ENCODE results near the gene RNF227.

RNF227 gene

GRCh38 chr17:7930841-7931631 is 14.9 kb upstream of the RNF227 start:
- DNase-seq (ENCODE audit: low spot score): no peak

GRCh38 chr17:7929158-7930023 is 13.3 kb upstream of the RNF227 start, which contains the start of gene KCNAB3:
Gene KCNAB3, minus strand, starts transcription at chr17:7929856. Its CDS starts 421 bp downstream, at chr17:7929435.
- no peak for DNase-seq (ENCODE audit: low spot score)

- DNase-seq (ENCODE audit: low spot score): no peak
These were observed 11.5 kb upstream of the RNF227 start for GRCh38 chr17:7927596-7927995.

- no peak for DNase-seq (ENCODE audit: low spot score)
These were observed 6.9 kb upstream of the RNF227 start for GRCh38 chr17:7922845-7923628.

GRCh38 chr17:7922269-7922844 is 6.3 kb upstream of the RNF227 start:
- no peak for DNase-seq (ENCODE audit: low spot score)

- no peak for DNase-seq (ENCODE audit: low spot score)
These were observed 719 bp upstream of the RNF227 start for GRCh38 chr17:7916808-7917207.

GRCh38 chr17:7916385-7916682 is 245 bp upstream of the RNF227 start:
- DNase-seq (ENCODE audit: low spot score): no peak

GRCh38 chr17:7915179-7915610 is 894 bp downstream of the RNF227 start:
- no peak for DNase-seq (ENCODE audit: low spot score)

- DNase-seq (ENCODE audit: low spot score): peak; percentile 61
These were observed 3.1 kb downstream of the RNF227 start for GRCh38 chr17:7912927-7913524.

- DNase-seq (ENCODE audit: low spot score): no peak
These were observed 5.0 kb downstream of the RNF227 start for GRCh38 chr17:7911116-7911515.

GRCh38 chr17:7910711-7911110 is 5.4 kb downstream of the RNF227 start:
- DNase-seq (ENCODE audit: low spot score): no peak

- DNase-seq (ENCODE audit: low spot score): no peak
These were observed 5.8 kb downstream of the RNF227 start for GRCh38 chr17:7910281-7910680.

GRCh38 chr17:7909089-7909488 is 7.0 kb downstream of the RNF227 start:
- no peak for DNase-seq (ENCODE audit: low spot score)

- no peak for DNase-seq (ENCODE audit: low spot score)
These were observed 12.7 kb downstream of the RNF227 start for GRCh38 chr17:7903154-7904103.

- peak; percentile 46 for DNase-seq (ENCODE audit: low spot score)
These were observed 18.3 kb downstream of the RNF227 start for GRCh38 chr17:7897773-7898172.

- no peak for DNase-seq (ENCODE audit: low spot score)
These were observed 19.0 kb downstream of the RNF227 start for GRCh38 chr17:7897090-7897489.

GRCh38 chr17:7894866-7895265 is 21.2 kb downstream of the RNF227 start:
- DNase-seq (ENCODE audit: low spot score): no peak

- DNase-seq (ENCODE audit: low spot score): no peak
These were observed 21.9 kb downstream of the RNF227 start for GRCh38 chr17:7894226-7894625.

- DNase-seq (ENCODE audit: low spot score): no peak
These were observed 22.8 kb downstream of the RNF227 start for GRCh38 chr17:7893187-7893880.

Data from HuH-7 (cell line).